Suppressor macrophage treated with lipopolysaccharide for 1 hour (primary cell): ENCODE data around the gene SURF6.
"Not testable (repeated sequence)": the region's sequence is repeated elsewhere in the genome, so short reads cannot be mapped to it uniquely, and the experiment has no call there.

Experiments used
- DNase-seq, 3 donors: peaks; one replicate each; pipeline ENCODE4 v3.0.0-alpha.2; 2020 to 2022

SURF6 gene

GRCh38 chr9:133335924-133336811 lies at the start of gene SURF6:
SURF6 (minus strand) TSS chr9:133336188; CDS start chr9:133336132, 56 bp downstream.
- peak; percentile 89 to 96 (median 94) for DNase-seq

- DNase-seq: no peak
Measured at GRCh38 chr9:133385452-133385851, 49.5 kb upstream of the SURF6 start.

- no peak for DNase-seq
Measured at GRCh38 chr9:133384736-133385321, 48.8 kb upstream of the SURF6 start.

- no peak for DNase-seq
Measured at GRCh38 chr9:133383438-133383837, 47.5 kb upstream of the SURF6 start.

GRCh38 chr9:133382507-133383141 lies 46.6 kb upstream of the SURF6 start:
- DNase-seq: no peak

- DNase-seq: no peak
Measured at GRCh38 chr9:133380734-133381133, 44.7 kb upstream of the SURF6 start.

GRCh38 chr9:133379153-133380086 lies 43.4 kb upstream of the SURF6 start:
- no peak for DNase-seq

GRCh38 chr9:133378408-133378962 lies 42.5 kb upstream of the SURF6 start:
- DNase-seq: no peak

- no peak for DNase-seq
Measured at GRCh38 chr9:133377721-133378216, 41.8 kb upstream of the SURF6 start.

GRCh38 chr9:133377280-133377679 lies 41.3 kb upstream of the SURF6 start:
- not testable (repeated sequence) for DNase-seq

- DNase-seq: peak; percentile 97 to 99 (median 98)
Measured at GRCh38 chr9:133375724-133376654, 40.0 kb upstream of the SURF6 start, which contains the start of the genes STKLD1 and SURF4. STKLD1 (plus strand) TSS chr9:133376366; CDS start chr9:133376474, 108 bp downstream. SURF4 (minus strand) TSS chr9:133376060; CDS start chr9:133375969, 91 bp downstream.

- peak; percentile 38 to 58 (median 50) for DNase-seq
Measured at GRCh38 chr9:133375116-133375723, 39.2 kb upstream of the SURF6 start.

- peak; percentile 41 to 76 (median 75) for DNase-seq
Measured at GRCh38 chr9:133374612-133375115, 38.7 kb upstream of the SURF6 start.

GRCh38 chr9:133372144-133372543 lies 36.2 kb upstream of the SURF6 start:
- DNase-seq: peak in 1 of 3 donors; percentile 10

GRCh38 chr9:133371261-133371711 lies 35.3 kb upstream of the SURF6 start:
- peak; percentile 18 to 45 (median 31) for DNase-seq

GRCh38 chr9:133370685-133371084 lies 34.7 kb upstream of the SURF6 start:
- DNase-seq: no peak

GRCh38 chr9:133369933-133370332 lies 33.9 kb upstream of the SURF6 start:
- no peak for DNase-seq

GRCh38 chr9:133369422-133369821 lies 33.4 kb upstream of the SURF6 start:
- DNase-seq: peak in 1 of 3 donors; percentile 16

GRCh38 chr9:133368249-133368881 lies 32.4 kb upstream of the SURF6 start:
- peak in 1 of 3 donors; percentile 10 for DNase-seq
